Transverse colon (tissue), 4 donors: Measurements from ENCODE around the gene CGRRF1. TPM values are rescaled to one million over a fixed set of nuclear protein-coding genes. Genes with fewer than 3 reads are reported as not detected.

Source experiments
- DNase-seq: peaks from one replicate; pipeline ENCODE4 v3.0.0-alpha.2; 2019
- H3K27ac ChIP-seq, 4 donors: fragments of 200-600 bp; sonication (generic); 2 replicates each; pipeline ENCODE4 v1.5.1; 2016 to 2018; ENCODE audit warnings: inconsistent platforms in 4 of 4
- H3K27me3 ChIP-seq: fragments of 200-600 bp; sonication (generic); 2 replicates; pipeline ENCODE4 v1.5.1; 2017; ENCODE audit warnings: inconsistent platforms
- H3K36me3 ChIP-seq, 4 donors: fragments of 200-600 bp; sonication (generic); 2 replicates each; pipeline ENCODE4 v1.5.1; 2017 to 2019; ENCODE audit warnings: inconsistent platforms in 4 of 4
- H3K4me1 ChIP-seq, 4 donors: fragments of 200-600 bp; sonication (generic); 2 replicates each; pipeline ENCODE4 v1.5.1; 2017 to 2020; ENCODE audit warnings: inconsistent platforms in 4 of 4
- H3K4me3 ChIP-seq, 4 donors: fragments of 200-600 bp; sonication (generic); 1 replicate in 1 of 4; 2 replicates in 3 of 4; pipeline versions ENCODE4 v1.5.1 to v1.6.1; 2017 to 2019; ENCODE audit warnings: inconsistent platforms in 4 of 4
- H3K9me3 ChIP-seq, 2 donors: fragments of 200-600 bp; sonication (generic); 2 replicates each; pipeline ENCODE4 v1.5.1; 2017 to 2019; ENCODE audit warnings: inconsistent platforms in 2 of 2
- EP300 ChIP-seq: sonication (generic); formaldehyde crosslinking; IDR thresholded peaks from one replicate; pipeline ENCODE4 v1.6.1; 2017; ENCODE audit warnings: antibody characterized with exemption, low read depth
- POLR2A ChIP-seq: fragments of 450-650 bp; IDR thresholded peaks from one replicate; pipeline ENCODE4 v1.6.1; 2016; ENCODE audit warnings: antibody characterized with exemption, mild to moderate bottlenecking, moderate library complexity
- POLR2AphosphoS5 ChIP-seq, 3 donors: sonication (generic); formaldehyde crosslinking; IDR thresholded peaks; one replicate each; pipeline ENCODE4 v1.6.1; 2016; ENCODE audit warnings: antibody characterized with exemption in 3 of 3
- WGBS, 2 donors: methylation state at CpG; one replicate each; pipeline ENCODE4 v1.1.5; 2018; ENCODE audit warnings: low coverage in 1 of 2; 5-methylcytosine and 5-hydroxymethylcytosine counted together
- in situ Hi-C, 4 donors: fragments of 200-750 bp; cut with MboI; loops; one replicate each; pipeline versions ENCODE4 v1.15.0 to v1.15.1; 2017; ENCODE audit warnings: low sequenced_read_pairs in 3 of 4, low pct_ligation_motif_present in 1 of 4, low pct_unique_long_range_greater_than_20kb in 1 of 4
- intact Hi-C: fragments of 100-400 bp; cut with DNase I; formaldehyde crosslinking; loops from one replicate; pipeline ENCODE4 v1.15.1; 2023; ENCODE audit warnings: low total_unique reads
- total RNA-seq, 4 donors: library from RNA; depleted of rRNA; stranded (reverse); fragments of >200 nt; gene quantifications; one replicate each; pipeline ENCODE4 v1.1.0, GENCODE V29; 2016
- TF ChIP-seq, protein P1 (sequence below), 5 experiments: fragments of 200-600 bp in 3 of 5; fragments of 450-650 bp in 2 of 5; sonication (generic) in 3 of 5; IDR thresholded peaks; 1 replicate in 2 of 5; 2 replicates in 3 of 5; pipeline ENCODE4 v1.5.1; 2016 to 2017; ENCODE audit warnings: antibody characterized with exemption in 5 of 5, inconsistent platforms in 3 of 5, mild to moderate bottlenecking in 2 of 5, moderate library complexity in 1 of 5

Gene CGRRF1
- total RNA-seq, 4 donors from 2014 or later = 2.6 to 46.8 (median 18.0) TPM

DNA sequence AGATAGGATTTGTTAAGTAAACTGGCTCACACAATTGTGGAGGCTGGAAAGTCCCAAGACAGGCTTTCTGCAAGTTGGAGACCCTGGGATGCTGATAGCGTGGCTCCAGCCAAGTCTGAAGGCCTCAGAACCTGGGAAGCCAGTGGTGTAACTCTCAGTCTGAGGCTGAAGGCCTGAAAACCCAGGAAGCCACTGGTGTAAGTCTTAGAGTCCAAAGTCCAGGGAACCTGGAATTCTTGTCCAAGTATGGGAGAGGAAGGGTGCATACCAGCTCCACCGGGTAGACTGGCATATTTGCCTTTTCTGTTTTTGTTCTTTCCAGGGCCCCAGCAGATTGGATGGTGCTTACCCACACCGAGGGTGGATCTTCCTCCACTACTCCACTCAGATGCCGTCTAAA is 39.0 kb upstream of the CGRRF1 start:
- in situ Hi-C loops = no loop called here
- Histone ChIP-seq H3K27ac (no peak overlapping the region), H3K4me3 (no peak overlapping the region), H3K9me3 (peaks cover 8 to 9% of the 10 kb centered on the region in 2 donors), H3K4me1 (peaks cover 0 to 36% (median 13%) of the 10 kb centered on the region in 4 donors), H3K36me3 (no peaks in the 10 kb centered on the region), H3K27me3 (no peaks in the 10 kb centered on the region)
- TF ChIP-seq POLR2A (no peak), EP300 (no peak), POLR2AphosphoS5 (IDR thresholded peaks at IDR 0.05) (no peak)
- TF ChIP-seq, protein P1, sequence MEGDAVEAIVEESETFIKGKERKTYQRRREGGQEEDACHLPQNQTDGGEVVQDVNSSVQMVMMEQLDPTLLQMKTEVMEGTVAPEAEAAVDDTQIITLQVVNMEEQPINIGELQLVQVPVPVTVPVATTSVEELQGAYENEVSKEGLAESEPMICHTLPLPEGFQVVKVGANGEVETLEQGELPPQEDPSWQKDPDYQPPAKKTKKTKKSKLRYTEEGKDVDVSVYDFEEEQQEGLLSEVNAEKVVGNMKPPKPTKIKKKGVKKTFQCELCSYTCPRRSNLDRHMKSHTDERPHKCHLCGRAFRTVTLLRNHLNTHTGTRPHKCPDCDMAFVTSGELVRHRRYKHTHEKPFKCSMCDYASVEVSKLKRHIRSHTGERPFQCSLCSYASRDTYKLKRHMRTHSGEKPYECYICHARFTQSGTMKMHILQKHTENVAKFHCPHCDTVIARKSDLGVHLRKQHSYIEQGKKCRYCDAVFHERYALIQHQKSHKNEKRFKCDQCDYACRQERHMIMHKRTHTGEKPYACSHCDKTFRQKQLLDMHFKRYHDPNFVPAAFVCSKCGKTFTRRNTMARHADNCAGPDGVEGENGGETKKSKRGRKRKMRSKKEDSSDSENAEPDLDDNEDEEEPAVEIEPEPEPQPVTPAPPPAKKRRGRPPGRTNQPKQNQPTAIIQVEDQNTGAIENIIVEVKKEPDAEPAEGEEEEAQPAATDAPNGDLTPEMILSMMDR (IDR thresholded peaks at IDR 0.05) = no peak
- intact Hi-C loops = no loop called here
- DNase-seq = no peak
- WGBS, 2 donors = 67 to 69% methylated on average over 3 to 4 of the region's 4 CpGs

DNA sequence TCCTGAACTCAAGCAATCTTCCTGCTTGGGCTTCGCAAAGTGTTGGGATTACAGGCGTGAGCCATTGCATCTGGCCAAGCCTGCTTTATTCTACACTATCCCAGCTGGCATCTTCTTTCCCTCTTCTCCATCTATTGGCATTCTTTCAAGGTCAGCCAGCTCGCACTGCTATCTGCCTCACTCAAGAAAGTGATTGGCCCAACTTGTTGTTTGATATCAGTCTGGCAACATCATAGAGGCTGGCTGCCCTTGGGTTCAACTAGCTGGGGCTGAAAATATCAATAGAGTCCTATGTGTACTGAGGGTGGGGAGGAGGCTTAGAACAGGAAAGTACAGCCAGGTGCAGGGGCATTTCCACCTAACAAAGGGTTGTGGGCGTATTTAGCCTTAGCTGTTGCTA is 38.1 kb upstream of the CGRRF1 start:
- peaks cover 0 to 45% (median 16%) of the 10 kb centered on the region in 4 donors for H3K4me1 ChIP-seq
- DNase-seq = no peak
- TF ChIP-seq, protein P1 (IDR thresholded peaks at IDR 0.05) = no peak
- TF ChIP-seq POLR2AphosphoS5 (IDR thresholded peaks at IDR 0.05) = no peak
- no peak for TF ChIP-seq EP300
- TF ChIP-seq POLR2A = no peak
- H3K4me3 ChIP-seq = no peak overlapping the region
- H3K27ac ChIP-seq = no peak overlapping the region
- intact Hi-C loops = no loop called here
- H3K27me3 ChIP-seq = no peaks in the 10 kb centered on the region
- H3K9me3 ChIP-seq = peaks cover 8 to 9% of the 10 kb centered on the region in 2 donors
- H3K36me3 ChIP-seq = no peaks in the 10 kb centered on the region
- WGBS, 2 donors = 75 to 80% methylated on average over 4 of the region's 4 CpGs
- in situ Hi-C loops = no loop called here

DNA sequence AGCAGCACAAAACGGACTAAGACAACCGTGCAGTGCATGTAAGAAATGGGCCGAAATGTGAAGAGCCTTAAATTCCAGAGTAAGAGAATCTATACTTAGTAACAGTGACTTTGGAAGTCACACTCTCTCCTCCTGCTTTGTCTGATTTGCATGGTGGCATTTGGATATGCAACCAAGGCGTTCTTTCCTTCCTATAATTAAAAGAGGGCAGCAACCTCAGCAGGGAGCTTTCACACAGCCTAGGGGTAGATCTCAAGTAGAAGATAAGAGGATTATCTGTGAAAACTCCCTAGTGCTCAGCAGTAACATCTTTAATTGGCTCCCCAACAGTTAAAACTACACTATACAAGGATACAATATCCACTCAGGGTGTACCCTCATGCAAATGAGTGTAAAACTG is 37.4 kb upstream of the CGRRF1 start:
- 90 to 92% methylated on average over 4 of the region's 4 CpGs for WGBS, 2 donors
- in situ Hi-C loops = no loop called here

DNA sequence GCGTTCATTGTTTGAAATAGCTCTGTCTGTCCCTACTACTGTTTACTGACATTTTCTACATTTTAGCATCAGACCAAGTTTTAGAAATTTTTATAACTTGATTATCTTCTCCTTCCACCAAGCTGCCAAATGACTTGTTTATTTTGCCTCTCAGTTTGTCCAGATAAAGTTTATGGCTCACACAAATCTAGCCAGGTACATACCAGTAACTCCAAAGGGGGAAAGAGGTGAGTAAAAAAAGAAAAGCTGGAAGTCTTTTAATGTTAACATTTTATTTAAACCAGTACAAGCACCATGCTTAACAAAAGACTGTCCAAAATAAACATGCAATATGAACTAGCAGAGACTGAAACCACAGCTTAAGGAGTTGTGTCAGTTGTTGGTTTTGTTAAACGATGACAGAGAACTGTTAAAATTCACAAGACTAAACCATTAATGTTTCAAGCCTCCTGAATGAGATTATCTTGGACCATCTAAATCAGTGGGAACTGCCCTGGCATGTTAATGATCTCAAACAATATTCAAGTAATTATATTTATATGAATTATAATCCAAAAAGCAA is 35.4 kb upstream of the CGRRF1 start:
- Histone ChIP-seq H3K36me3 (peaks cover 0 to 12% (median 0%) of the 10 kb centered on the region in 4 donors), H3K27me3 (no peaks in the 10 kb centered on the region), H3K27ac (peak overlapping the region in 3 of 4 donors; percentile 14 to 39 (median 33)), H3K4me3 (no peak overlapping the region), H3K9me3 (no peaks in the 10 kb centered on the region), H3K4me1 (peaks cover 0 to 45% (median 16%) of the 10 kb centered on the region in 4 donors)
- TF ChIP-seq POLR2A (no peak), POLR2AphosphoS5 (IDR thresholded peaks at IDR 0.05) (no peak), EP300 (no peak)
- TF ChIP-seq, protein P1 (IDR thresholded peaks at IDR 0.05) = no peak
- WGBS, 2 donors = 35 to 39% methylated on average over 2 of the region's 2 CpGs
- in situ Hi-C loops = no loop called here
- DNase-seq = no peak
- intact Hi-C loops = no loop called here

More for the DNA sequence above, 37.4 kb upstream of the CGRRF1 start:
- Histone ChIP-seq H3K36me3 (no peaks in the 10 kb centered on the region), H3K27ac (no peak overlapping the region), H3K27me3 (no peaks in the 10 kb centered on the region), H3K4me1 (peaks cover 0 to 45% (median 16%) of the 10 kb centered on the region in 4 donors), H3K4me3 (no peak overlapping the region), H3K9me3 (peaks cover 6 to 9% of the 10 kb centered on the region in 2 donors)
- TF ChIP-seq POLR2AphosphoS5 (IDR thresholded peaks at IDR 0.05) = no peak
- TF ChIP-seq EP300 = no peak
- TF ChIP-seq, protein P1 (IDR thresholded peaks at IDR 0.05) = no peak
- no peak for TF ChIP-seq POLR2A
- no peak for DNase-seq
- intact Hi-C loops = no loop called here
